Fibroblast of peridontal ligament (primary cell): Measurements from ENCODE around the gene LIFR.
A peak's percentile ranks its signal among the peaks of the same experiment; 100 is the strongest.

ENCODE experiments used
- DNase-seq: peaks from one replicate; pipeline ENCODE4 v3.0.0-alpha.2; 2010; ENCODE audit errors: extremely low read depth

The LIFR gene

DNA sequence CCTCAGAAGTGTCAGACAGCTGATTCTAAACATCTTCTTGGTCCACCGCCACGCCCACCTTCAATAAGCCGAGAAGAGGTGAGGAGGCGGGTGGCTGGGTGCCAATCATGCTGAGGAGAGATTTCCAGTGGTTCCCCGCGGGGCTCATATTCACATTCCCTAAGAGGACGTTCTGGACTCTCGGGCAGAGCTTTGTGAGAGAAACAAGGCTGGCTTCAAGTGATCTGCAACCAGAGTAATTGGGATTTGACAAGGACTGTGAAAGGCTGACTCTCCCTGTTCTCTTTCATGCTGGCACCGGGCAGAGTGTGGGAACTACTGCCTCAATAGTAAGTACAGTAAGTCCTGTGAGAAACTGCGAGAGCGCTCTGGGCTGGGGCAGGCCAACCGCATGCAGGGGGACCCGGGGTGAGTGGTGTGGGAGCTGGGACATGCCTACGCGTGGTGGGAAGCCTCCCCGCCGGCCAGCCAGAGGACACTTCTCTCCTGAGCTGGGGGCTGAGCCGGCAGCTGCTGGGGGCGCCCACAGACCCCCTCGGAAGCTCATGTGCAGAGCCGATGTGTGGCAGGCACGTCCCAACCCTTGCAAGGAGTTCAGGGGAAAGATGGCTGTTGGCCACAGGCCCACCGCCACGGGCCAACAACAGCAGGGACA, 110.9 kb downstream of the LIFR start:
- no peak for DNase-seq

DNA sequence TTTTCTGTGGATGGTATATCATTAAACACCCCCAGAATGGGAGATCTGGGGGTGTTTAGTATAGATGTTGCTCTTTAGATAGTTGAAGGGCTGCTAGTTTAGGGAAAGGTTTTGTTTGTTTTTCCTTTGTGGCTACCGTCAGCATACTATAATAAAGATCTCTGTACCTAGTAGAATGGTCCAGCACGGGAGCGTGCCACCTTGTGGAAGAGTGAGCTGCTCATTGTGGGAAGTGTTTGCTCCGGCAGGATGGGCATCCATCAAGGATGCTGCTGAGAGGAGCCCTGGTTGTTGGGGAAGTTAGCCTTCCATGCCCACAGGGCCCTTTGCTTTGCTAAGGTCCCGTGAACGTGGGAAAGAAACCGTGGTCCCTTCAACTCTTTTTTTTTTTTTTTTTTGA, 113.1 kb downstream of the LIFR start:
- DNase-seq = no peak

DNA sequence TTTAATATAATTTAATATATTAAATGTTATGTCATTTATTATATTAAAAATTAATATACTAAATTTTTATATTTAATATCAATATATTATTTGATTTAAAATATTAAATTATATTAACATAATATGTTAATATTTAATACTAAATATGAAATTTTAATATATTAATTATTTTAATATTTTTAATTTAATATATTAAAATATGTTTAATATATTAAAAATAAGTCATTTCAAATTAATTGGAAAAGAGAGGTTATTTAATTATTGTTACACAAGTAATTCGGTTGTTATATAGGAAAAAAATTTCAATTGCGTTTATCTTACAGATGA, 114.2 kb downstream of the LIFR start:
- DNase-seq = no peak

DNA sequence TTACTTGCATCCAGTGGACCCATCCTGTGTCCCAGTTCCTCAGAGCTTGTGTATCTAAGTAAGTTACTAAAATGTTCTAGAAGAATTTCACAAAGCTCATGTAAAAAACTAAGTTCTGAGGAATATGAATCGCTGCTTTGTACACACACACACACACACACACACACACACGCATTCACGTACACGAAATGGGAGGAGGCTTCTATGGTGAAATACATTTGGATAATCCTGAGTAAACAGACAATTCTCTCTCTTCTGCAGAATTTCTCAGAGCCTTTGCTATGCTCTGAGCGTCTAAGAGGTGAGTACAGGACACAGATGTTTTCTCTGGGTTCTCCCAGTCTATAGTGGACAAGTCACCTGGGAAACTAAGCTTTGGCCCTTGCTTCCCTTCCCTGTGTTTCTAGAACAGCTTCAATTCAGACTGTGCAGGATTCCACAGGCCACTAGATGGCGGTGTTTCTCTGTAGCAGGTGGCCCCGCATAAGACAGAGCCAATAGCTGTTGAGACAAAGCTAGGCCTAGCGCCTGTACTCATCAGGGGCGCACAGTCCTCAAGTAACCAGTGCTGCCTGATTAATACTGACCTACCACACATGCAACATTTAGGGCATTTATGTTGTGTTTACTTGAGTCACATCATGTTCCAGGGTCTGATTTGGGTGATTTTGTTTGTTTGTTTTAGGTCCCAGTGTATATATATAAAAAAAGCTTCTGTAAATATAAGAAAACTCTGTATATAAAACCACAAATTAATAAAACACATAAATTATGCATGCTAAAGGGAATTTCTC, 114.8 kb downstream of the LIFR start:
- peak; percentile 93 for DNase-seq

DNA sequence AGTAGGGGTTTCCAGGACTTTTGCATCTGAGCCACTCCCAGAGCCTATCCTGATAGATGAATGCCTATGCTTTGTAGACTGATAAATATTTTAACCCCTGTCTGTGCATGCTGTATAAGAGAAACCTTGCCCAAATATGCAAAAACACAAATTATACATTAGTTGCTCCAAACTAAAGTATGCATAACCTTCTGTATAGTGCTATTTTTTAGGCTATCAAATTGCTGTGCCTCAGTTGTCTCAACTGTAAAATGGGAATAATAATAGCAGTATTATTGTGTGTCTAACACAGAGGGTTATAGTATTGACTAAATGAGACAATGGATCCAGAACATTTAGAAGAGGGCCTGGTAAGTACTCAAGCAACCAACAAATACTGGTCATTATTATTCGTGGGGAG, 117.7 kb downstream of the LIFR start:
- DNase-seq = no peak

DNA sequence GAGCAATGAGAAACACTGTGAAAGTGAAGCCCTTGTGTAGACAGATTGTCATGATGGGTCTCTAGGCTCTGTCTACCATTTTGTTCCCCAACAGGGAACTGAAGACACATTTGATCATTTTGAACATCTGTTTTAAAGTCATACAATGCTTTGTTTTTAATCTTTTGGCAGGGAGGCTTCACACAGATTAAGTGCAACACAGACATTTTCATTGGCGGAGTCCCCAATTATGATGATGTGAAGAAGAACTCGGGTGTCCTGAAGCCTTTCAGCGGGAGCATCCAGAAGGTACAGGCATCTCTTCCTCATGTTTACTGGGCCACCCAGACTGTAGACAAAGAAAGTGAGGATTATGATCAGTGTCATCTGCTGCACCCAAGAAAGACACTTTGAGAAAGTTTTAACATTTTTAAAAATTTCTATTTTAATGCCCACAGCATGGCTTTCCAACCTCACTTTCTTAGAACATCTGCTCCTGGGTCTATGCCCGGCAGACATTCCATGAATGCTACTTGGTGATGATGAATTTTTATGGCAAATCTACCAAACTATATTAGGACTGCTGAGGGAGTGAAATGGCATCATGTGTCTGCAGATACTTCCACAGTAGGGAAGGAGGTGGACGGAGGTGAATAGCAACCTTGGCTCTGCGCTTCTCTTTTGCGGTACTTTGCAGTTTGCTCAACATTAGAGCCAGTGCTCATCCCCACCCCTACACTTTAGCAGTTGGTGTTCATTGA, 121.3 kb downstream of the LIFR start:
- peak; percentile 78 for DNase-seq

DNA sequence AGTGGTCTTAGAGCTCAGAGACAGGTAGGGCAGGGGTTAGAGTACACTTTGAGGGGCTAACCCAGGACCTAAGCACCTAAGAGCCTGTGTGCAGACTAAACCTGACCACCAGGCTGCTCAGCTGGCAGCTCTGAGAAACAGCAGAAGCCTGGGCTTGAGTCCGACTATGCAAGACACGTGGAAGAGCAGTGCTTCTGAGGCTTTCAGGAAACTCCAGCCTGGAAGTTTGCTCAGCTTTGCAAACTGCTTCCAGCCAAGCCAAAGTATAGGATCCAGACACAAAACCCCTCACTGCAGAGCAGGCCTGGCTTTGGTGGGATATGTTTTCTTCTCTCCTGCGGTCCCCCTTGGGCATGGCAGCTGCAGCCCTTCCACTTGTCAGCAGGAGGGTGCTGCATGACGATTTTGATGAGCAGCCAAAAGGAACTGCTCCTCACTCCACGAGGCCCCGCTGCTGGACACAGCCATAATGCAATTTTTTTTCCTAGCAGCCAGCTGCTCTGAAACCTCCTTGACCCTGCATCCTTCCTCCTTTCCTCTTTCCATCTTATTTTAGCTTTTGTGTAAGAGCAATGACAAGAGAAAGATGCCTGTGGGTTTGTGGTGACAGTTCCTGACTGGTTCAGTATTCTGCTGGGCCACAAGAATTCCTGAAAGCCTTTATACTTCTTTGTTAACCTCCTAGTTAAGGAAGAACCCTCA, 123.1 kb downstream of the LIFR start:
- peak; percentile 82 for DNase-seq

DNA sequence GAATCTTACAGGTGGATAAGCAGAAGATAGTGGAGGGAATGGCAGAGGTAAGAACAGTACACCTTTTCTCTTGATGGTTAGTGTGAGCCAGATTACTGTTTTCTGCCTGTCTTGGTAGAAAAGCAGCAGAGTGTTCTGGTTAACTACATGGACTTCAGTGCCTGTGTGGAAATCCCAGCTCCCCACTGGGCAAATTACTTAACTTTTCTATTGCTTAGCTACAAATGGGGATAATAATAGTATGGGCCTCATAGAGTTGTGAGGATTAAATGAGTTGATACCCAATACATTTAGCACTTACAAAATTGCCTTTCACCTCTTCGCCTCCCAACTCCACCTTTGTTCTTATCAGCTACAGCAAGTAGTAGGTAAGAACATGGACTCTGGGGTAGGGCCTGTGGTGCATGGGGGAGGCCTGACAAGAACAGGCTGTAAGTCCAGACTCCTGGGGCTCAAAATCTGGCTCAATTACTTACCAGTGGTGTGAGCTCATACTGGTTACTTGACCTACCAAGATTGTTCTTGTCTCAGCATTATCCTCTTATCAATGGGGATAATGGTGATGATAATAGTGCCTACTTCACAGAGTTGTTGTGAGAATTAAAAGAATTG, 125.1 kb downstream of the LIFR start:
- DNase-seq = no peak

DNA sequence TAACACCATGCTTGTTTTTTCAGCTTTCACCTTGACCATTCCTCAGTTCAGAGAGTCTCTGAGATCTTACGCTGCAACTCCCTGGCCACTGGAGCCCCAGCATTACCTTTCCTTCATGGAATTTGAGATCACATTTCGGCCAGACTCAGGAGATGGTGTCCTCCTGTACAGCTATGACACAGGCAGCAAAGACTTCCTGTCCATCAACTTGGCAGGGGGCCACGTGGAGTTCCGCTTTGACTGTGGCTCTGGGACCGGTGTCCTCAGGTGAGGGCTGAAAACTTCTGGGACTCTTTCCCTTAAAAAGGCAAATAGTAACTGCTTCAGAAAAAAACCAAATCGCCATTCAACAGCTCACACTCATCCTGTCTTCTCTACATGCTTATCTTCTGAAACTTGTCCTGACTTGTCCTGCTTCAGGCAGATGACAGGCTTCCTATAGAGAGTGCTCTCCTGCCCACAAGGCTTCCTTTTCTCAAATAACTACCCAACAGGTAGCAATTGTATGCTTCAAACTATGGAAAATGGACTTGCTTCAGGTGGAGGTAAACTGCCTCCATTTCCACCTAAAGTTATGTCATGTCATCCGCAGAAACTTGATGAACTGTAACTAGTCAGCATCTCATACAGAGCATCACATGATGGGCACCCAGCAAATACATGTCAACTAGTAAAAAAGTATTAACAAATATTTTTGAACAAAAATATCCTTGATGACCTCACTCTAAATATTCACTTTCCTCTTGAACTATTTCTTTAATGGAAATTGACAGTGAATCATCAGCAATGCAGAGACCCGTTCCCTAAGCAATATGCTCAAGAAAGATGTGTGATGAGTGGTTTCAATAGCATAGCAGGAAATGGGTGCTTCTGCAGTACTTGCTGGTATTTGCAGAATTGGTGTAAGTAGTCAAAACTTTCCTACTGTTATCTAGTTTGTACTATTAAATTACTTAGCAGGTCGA, 129.2 kb downstream of the LIFR start:
- DNase-seq = no peak

DNA sequence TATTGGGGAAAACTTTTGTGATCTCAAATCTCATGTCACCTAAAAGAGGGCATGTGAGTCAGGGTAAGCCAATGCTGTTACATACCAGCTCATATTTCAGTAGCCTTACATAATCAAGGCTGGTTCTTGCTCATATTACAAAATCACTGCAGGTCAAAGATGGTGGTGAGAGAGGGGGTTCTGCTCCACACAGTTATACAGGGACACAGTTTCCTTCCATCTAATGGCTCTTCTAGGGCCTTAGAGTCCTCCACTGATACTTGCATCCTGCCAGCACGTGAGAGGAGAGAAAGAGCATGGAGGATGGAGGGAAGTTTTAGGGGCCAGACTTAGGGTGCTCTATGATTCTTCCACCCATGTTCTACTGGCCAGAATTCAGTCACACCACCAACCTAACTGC, 130.0 kb downstream of the LIFR start:
- DNase-seq = peak; percentile 64
